ENCODE data around the gene TTC23L. TPM values are rescaled to one million over a fixed set of nuclear protein-coding genes. Genes with fewer than 3 reads are reported as not detected.

TTC23L gene, protein sequence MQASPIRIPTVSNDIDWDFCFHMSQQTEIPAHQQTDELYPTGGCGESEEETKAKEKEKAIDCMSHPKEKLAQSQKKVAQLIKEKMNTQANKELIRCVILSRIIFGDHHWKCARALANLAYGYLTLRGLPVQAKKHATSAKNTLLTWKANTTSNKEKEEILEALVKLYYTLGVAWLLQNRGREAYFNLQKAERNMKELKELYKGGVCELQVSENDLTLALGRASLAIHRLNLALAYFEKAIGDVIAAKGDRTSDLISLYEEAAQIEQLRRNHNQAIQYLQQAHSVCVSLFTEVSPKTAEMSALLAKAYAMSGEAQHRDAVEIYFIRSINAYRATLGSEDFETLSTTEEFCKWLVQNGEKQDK
- total RNA-seq (2022; extraction: Qiagen RNA extraction; ENCODE audit: low read depth): 0.13 to 0.31 TPM (median 0.20 TPM) in 4 of 5 replicates, not detected in the other

DNA sequence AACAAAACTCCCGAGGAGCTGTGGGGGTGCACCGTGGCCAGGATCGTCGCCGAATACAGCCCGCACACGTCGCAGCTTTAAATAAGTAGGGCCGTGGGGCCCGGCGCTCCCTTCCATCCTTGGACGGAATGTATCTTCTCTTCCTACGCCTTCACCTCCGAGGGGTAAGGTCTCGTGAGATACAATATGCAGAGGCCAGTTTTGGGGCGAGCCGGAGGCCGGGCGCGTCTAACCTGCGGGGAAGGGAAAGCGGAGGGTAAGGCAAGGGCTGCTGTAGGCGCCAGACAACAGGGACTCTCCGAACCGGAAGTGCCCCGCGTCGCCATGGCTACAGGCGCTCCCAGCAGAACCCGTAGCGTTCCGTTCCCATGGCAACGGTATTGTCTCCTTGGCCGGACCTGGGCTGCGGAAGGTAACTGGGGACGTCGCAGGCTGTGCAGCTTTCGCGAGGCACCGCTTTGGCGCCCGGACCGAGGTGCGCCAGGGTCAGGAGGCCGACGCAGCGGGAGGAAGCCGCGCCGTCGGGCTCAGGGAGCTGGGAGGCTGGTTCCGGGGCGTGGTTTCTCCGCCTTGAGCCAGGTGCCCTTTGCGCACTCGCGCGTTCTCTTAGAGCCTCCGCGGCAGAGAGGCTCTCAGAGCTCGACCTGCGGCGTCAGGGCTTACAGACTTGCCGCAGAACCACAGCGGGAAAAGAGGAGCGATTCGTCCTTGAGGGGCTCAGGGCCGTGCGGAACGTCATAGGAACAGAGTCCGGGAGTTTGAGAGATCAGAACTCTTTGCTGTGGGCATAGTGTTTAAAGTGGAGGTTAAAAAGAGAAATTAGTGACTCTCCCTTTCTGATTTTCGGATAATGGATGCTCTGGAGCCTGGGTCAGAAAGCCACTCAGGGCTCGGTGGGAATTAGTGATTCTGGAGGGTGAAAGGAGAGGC lies at the start of gene TTC23L:
Gene TTC23L (plus strand): TSS at position 380 of the 930 bp plus-strand sequence. CDS start 1,508 bp downstream, outside the sequence.

DNA sequence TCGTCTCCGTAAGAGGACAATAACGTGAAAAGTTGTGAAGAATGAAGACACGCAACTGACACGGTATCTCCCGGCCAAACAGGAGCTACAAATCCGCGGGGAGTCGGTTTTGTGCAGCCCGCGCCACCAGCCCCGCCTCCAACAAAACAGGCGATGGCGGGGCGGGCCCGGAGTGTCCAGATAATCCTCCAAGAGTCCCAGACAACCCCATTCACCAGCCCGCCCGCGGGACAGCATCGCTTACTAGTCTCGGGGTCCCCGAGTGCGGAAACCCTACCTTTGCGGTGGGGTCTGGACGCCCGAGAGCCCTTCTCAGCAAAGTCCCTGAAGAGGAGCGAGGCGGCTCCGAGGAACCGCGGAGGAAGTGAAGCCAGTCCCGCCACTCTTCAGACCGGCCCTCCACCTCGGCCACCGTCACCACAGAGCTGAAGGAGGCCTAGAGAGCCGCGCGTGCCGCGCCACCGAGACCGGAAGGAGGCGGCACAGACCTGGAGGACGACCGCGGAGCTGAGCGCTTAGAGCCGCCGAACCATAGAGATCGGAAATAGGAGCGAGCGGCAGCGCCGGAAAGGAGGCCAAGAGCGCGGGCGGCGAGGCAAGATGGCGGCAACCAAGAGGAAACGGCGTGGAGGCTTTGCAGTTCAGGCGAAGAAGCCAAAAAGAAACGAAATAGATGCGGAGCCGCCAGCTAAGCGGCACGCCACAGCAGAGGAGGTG lies 76.3 kb downstream of the TTC23L start, which contains the start of the genes BRIX1 and RAD1:
Gene BRIX1 (plus strand): TSS at position 573 of the 717 bp plus-strand sequence. CDS start 28 bp downstream, at position 601.
Gene RAD1 (minus strand): TSS at position 366 of the 717 bp plus-strand sequence. CDS start 612 bp downstream, outside the sequence.

DNA sequence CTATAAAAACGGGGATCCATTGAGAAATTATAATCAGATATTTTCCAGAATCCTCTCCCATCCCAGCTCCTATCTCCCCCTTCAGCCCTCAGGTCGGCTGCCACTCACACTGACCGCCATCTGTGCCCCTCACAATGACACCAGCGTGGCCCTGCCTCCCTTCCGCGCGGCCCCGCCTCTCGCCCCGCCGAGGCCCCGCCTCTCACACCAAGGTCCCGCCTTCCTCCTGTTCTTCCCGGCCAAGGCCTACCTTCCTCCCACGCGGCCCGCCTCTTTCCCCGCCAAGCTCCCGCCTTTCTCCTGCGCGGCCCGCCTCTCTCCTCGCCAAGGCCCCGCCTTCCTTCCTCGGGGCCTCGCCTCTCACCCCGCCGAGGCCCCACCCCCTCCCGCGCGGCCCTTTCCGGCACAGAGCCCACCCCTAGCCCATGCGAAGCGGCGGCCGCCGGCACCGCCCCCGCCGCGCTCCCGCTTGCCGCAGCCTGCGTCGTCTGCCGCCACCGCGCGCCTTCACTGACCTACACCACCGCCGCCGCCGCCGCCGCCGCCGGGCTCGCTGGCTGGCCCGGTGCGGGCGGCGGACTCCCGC lies 90.3 kb downstream of the TTC23L start, which contains the start of gene DNAJC21:
Gene DNAJC21 (plus strand): TSS at position 426 of the 586 bp plus-strand sequence. CDS start 261 bp downstream, outside the sequence.

Other genes starting within 250 kb of the TTC23L start
- 58.8 to 84.5 TPM (median 81.0 TPM) in 5 replicates for gene RAI14, start 182.8 kb upstream of the TTC23L start, total RNA-seq (2022; extraction: Qiagen RNA extraction; ENCODE audit: low read depth)
- gene RAD1, start 76.3 kb downstream of the TTC23L start, total RNA-seq (2022; extraction: Qiagen RNA extraction; ENCODE audit: low read depth): 27.9 to 43.9 TPM (median 34.4 TPM) in 5 replicates
- 46.5 to 56.4 TPM (median 54.0 TPM) in 5 replicates for gene BRIX1, start 76.5 kb downstream of the TTC23L start, total RNA-seq (2022; extraction: Qiagen RNA extraction; ENCODE audit: low read depth)
- 21.2 to 26.5 TPM (median 25.0 TPM) in 5 replicates for gene DNAJC21, start 90.4 kb downstream of the TTC23L start, total RNA-seq (2022; extraction: Qiagen RNA extraction; ENCODE audit: low read depth)
- not detected in 5 replicates for gene AGXT2, start 208.8 kb downstream of the TTC23L start, total RNA-seq (2022; extraction: Qiagen RNA extraction; ENCODE audit: low read depth)